GM19351 (cell line): ENCODE results near the gene GTF2H2C_2.
"Not testable (repeated sequence)": the region's sequence is repeated elsewhere in the genome, so short reads cannot be mapped to it uniquely, and the experiment has no call there.

Experiments
- ATAC-seq: cut with Tn5 transposase; IDR thresholded peaks from one replicate; pipeline ENCODE4 v1.9.1; 2021; ENCODE audit warnings: mild to moderate bottlenecking, moderate library complexity; ENCODE audit not compliant: unreplicated experiment

Gene GTF2H2C_2

GRCh38 chr5:70415117-70415516 is at the start of gene GTF2H2C_2:
Gene GTF2H2C_2 (plus strand): TSS chr5:70415368.
- ATAC-seq = peak; percentile 97

GRCh38 chr5:70400984-70401686 is 14.0 kb upstream of the GTF2H2C_2 start:
- ATAC-seq = peak; percentile 56

DNA sequence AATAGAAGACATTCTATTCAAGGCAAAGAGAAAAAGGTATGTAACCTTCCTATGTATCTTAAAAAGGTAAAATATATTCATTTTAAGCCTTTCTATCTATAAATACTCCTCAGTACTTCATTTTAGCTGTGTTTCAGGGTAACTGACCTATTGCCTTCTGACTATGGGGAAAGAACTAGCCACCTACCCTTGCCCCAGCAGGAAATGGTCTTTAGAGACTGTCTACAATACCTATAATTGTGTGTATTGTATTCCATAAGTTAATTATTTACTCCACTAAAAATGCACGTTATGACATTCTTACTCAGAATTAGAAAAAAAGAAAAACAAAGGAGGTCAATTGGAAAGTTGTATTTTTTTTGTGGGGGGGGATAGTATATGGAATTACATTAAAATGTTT is 6.2 kb downstream of the GTF2H2C_2 start:
- ATAC-seq = not testable (repeated sequence)

DNA sequence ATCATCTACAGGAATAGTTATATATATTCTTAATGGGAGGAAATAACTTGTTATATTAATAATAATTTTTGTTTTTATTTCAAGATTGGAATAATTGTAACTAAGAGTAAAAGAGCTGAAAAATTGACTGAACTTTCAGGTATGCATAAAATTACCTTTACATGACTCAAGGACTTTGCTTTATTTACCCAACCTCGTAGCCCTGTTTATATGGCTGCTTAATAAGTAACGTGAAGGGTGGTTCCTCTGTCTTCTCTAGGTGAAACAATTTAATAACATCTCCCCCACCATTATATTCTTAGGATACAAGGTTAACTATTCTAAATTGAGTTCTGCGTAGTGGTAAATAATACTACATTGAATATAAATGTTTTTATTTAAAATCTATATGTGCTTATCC is 8.0 kb downstream of the GTF2H2C_2 start:
- not testable (repeated sequence) for ATAC-seq

- ATAC-seq = not testable (repeated sequence)
These were observed 23.4 kb downstream of the GTF2H2C_2 start for GRCh38 chr5:70438518-70438917.

- not testable (repeated sequence) for ATAC-seq
These were observed 34.4 kb downstream of the GTF2H2C_2 start for GRCh38 chr5:70449565-70449964.

DNA sequence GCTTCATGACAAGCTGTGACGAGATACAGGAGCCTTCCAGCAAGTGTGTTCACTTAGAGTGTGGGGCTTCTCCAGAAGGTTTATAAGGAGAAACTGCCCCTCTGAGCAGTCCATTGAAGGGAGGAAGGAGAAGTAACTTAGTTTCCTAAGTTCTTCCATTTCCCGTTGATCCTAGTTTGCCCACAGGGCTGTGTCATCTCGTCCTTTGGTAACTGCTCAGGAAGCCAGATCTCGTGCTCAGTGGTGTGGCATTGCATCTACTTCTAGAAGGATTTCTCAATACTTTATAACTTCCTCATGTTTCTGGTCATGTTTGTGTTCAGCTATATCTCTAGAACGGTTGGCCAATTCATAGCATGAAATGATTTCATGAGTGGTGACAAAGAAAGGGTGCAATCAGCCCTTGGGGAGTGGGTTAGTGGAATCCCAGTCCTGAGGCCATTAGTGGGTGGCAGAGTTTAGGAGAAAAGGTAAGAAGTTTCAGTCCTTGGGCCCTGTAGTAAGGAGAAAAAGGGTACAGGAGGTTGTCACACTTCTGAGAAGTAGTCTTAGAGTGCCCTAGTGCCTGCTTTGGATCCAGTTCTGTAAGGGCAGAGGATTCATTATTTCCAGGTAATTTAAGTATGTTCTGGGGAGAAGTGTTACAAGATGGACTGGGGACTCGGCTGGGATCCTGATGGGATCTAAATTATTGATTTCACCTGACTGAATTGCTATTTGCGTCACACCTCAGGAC is 36.2 kb downstream of the GTF2H2C_2 start:
- not testable (repeated sequence) for ATAC-seq

GRCh38 chr5:70457093-70457492 is 41.9 kb downstream of the GTF2H2C_2 start:
- ATAC-seq = peak; percentile 86

DNA sequence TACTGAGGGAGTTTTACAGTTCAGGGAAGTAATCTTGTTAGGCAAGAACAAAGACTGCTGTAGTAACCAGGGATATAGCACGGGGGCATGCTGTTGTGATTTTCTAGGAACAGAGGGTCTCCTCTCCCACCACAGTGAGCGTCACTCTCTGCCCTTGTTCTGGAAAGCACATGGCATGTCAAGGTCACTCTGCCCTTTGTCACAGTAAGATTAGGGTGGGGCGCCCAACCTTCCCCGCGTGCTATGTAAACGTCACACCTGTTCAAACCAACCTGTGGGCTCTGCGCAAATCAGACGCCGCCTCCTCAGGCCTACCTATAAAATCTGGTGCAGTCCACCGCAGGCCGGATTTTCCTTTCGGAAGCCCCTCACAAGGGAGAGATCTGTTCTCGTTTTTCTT is 44.0 kb downstream of the GTF2H2C_2 start:
- not testable (repeated sequence) for ATAC-seq

DNA sequence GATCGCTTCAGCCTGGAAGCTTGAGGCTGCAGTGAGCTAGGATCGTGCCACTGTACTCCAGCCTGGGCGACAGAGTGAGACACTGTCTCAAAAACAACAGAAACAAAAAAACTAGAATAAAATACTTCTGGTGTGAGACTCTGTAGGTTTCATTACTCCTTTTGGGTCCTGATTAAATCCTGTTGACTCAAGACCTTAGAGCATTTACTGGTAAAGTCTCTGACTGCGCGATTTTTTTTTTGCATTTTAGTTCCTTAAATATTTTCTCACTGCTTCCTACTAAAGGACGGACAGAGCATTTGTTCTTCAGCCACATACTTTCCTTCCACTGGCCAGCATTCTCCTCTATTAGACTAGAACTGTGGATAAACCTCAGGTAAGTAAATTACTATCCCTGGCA is 46.8 kb downstream of the GTF2H2C_2 start:
- ATAC-seq = not testable (repeated sequence)

DNA sequence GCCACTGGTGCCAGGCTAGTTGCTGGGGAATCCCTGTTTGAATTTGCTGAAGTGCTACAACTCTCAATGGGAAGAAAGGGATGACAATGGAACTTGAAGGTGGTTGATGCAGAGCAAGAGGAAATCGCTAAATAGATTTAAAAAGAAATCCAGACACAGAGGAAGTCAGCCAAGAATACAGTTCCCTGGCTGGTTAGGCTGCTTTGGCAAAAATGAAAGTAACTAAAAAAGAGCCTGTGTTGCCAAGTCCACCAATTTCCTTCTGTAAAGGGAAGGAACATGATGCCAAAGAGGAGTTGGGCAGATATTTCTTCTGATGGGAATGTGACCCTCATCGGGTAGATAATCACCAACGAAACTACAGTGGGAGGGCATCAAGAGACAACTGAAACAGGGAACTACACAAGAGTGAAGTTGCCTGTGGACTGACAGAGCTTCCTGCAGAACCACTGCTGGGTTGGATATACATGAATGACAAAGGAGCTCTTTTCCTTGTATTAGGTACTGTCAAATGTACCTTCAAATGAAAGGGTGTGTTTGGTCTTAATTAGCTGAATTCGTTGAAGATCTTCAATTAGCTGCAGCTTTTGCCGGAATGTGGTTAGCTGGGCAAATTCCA is 49.0 kb downstream of the GTF2H2C_2 start:
- ATAC-seq = not testable (repeated sequence)

DNA sequence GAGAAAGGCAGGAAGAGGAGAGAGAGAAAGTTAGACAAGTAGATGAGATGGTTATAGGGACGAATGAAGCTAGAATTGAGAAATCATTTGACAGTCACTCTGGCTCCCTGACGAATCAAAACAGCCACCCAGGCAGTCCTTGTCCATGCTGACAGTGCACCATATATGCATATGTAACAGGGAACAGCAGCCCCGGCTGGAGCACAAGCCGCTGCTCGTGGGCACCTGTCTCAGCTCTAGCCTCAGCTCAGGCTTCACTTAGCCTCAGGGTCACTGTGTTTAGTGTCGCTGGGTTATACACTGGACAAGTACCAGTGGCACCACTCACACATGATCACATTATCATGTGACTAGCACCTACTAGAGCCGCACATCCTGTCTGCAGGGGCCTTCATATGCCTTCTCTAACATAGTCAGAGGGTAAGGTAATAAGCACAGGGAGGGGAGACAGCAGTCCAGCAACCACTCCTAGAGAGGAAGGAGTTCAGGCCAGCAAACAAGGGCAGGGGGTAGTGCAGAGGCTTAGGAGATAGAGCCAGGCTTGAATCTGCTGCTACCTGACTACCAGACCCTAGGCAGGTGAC is 54.9 kb downstream of the GTF2H2C_2 start:
- not testable (repeated sequence) for ATAC-seq
